SKM-1 treated with dmso at 0.1 percent for 144 hours (cell line): Measurements from ENCODE around the gene ZNF157.
"Not testable (repeated sequence)": the region's sequence is repeated elsewhere in the genome, so short reads cannot be mapped to it uniquely, and the experiment has no call there.

Source experiments
- DNase-seq: peaks from one replicate; lab custom pipeline; 2025; ENCODE audit not compliant: unreplicated experiment; lab: John Stamatoyannopoulos, UW

The ZNF157 gene

GRCh38 chrX:47370278-47370677 is at the start of gene ZNF157:
ZNF157 (plus strand) TSS chrX:47370578; CDS start chrX:47370669, 91 bp downstream.
- DNase-seq, result no peak

- DNase-seq, result no peak
These were observed 49.0 kb upstream of the ZNF157 start for GRCh38 chrX:47321386-47321785.

- DNase-seq, result no peak
These were observed 48.5 kb upstream of the ZNF157 start for GRCh38 chrX:47321823-47322371.

GRCh38 chrX:47327902-47328301 is 42.5 kb upstream of the ZNF157 start:
- no peak for DNase-seq

GRCh38 chrX:47332729-47333128 is 37.6 kb upstream of the ZNF157 start:
- not testable (repeated sequence) for DNase-seq

GRCh38 chrX:47351706-47352105 is 18.7 kb upstream of the ZNF157 start:
- DNase-seq, result no peak

GRCh38 chrX:47358387-47359065 is 11.9 kb upstream of the ZNF157 start:
- no peak for DNase-seq

- no peak for DNase-seq
These were observed 9.8 kb upstream of the ZNF157 start for GRCh38 chrX:47360423-47361179.

GRCh38 chrX:47361538-47362511 is 8.6 kb upstream of the ZNF157 start:
- DNase-seq, result peak; percentile 91

- DNase-seq, result peak; percentile 34
These were observed 4.2 kb upstream of the ZNF157 start for GRCh38 chrX:47366041-47366722.

GRCh38 chrX:47373198-47373597 is 2.8 kb downstream of the ZNF157 start:
- DNase-seq, result no peak

GRCh38 chrX:47380268-47380667 is 9.9 kb downstream of the ZNF157 start:
- no peak for DNase-seq

- not testable (repeated sequence) for DNase-seq
These were observed 10.5 kb downstream of the ZNF157 start for GRCh38 chrX:47380837-47381236.

GRCh38 chrX:47384502-47384901 is 14.1 kb downstream of the ZNF157 start:
- DNase-seq, result peak; percentile 34

GRCh38 chrX:47390780-47391179 is 20.4 kb downstream of the ZNF157 start:
- no peak for DNase-seq

- DNase-seq, result no peak
These were observed 42.8 kb downstream of the ZNF157 start for GRCh38 chrX:47413179-47413594.

- no peak for DNase-seq
These were observed 49.9 kb downstream of the ZNF157 start for GRCh38 chrX:47420265-47420664.

- no peak for DNase-seq
These were observed 50.6 kb downstream of the ZNF157 start for GRCh38 chrX:47420962-47421361.

- DNase-seq, result no peak
These were observed 52.1 kb downstream of the ZNF157 start for GRCh38 chrX:47422444-47422843.

- no peak for DNase-seq
These were observed 60.5 kb downstream of the ZNF157 start for GRCh38 chrX:47430925-47431324.
